GM21423 (cell line): ENCODE measurements around the gene RHEX.

Experiments used
- ATAC-seq: cut with Tn5 transposase; IDR thresholded peaks from one replicate; pipeline ENCODE4 v1.9.1; 2021; ENCODE audit warnings: mild to moderate bottlenecking, moderate library complexity; ENCODE audit not compliant: unreplicated experiment

Gene RHEX

DNA sequence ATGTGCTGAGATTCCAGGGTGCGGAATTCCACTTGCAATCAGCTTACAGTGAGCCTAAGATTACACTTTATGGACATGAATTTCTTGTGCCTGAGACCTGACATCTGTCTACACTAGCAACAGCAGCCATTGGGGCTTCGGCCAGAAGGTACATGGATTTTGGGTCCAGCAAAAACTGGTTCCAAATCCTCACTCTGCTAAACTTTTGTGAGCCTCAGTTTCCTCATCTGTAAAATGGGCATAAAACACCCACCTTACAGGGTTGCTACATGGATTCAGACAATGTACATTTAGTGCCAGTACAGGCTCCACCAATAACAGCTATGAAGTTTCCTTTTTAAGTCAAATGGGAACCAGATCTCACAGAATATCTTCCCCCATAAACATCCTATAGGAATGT lies 30.8 kb downstream of the RHEX start:
- no peak for ATAC-seq

DNA sequence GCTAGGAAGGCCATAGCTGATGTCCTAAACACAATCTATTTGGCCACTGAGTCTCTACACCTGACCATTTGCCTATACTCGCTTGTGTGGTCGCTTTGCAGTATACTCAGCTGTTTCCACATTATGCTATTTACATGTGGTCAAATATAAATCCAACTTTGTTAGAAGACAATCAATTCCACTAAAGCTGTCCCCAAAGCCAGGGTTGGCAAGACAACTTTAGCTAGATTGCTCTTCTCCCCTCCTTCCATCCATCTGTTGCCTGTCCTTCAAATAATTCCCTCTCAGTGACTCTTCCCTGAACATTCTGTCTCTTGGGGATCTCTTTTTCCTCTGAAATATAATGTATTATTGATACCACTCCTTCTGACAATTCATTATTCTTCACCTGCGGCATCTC lies 34.1 kb downstream of the RHEX start:
- ATAC-seq, result no peak

DNA sequence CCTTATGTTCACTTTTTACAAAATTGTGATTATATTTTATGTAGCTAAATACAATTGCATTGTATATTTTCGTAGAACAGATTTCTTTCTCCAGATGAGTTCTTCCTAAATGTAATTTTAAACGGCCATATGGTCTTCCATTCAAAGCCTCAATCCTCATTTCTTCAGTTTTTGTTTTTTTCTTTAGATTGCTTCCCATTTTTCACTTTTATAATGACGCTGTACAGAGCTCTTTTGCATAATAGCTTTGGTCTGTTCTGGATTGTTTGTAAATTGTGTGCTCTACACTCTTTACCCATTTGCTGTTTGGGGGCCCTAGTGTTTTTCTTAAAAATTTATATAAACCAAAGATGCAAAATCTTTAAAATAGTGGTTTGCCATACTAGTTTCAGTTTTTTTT lies 36.4 kb downstream of the RHEX start:
- ATAC-seq, result no peak

DNA sequence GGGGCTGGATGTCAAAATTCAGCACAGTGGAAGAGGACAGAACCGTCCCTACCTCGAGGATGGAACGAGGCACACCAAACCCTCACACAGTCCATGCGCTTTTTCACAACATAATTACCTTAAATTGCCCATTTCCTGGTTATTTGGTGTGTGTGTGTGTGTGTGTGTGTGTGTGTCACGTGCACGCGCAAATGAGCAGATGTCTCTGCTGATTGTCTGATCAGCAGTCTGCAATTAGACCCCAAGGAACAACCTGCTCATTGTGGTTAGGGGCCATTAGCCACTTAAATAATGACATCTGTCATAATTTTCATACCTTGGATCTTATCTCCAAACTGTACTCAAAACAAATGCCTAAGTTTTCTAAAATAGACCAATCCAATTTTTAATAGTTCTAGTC lies 41.1 kb downstream of the RHEX start:
- ATAC-seq, result no peak

DNA sequence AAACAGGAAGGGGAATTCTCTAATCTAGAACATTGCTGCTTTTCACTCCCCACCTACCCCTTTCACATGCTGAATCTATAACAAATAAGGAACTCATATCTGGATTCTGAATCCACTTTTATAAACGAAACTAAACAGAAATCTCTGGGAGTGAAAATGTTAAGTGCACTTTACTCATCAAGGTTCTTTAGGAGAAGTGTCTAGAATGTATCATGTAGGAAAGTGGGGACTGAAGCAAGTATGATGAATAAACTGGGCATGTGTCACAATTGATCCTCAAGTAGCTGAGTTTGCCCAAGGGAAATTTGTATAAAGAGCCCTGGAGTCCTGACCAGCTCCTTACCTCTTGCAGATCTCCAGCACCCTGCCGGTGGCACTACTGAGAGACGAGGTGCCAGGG lies 44.4 kb downstream of the RHEX start:
- no peak for ATAC-seq

DNA sequence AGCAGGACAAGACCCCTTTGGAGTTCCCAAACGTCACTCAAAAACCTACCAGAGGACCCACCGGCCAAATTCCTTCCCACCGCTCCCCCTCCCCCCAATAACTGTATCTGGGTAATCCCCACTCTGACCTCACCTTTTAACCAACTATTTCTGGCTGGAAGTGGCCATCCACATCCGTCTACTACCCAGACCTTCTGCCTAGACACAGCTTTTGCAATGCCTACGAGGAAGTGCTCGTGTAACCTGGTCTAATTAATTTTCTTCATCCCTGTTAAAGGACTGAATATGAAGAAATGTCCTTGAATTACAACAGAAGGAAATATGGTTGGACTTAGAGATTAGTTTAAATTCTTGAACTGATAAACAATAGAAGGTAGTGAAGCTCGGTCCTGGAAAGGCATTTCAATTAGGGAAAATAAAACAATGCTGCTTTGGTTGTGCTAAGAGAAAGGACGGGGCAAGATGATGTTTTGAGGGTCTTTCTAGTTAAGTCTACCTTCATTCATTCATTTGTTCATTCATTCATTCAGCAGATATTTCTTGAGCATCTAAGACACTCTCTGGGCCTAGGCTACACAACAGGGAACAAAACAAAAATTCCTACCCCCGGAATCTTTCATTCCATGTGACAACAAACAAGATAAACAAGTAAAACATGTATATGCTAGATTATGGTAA lies 45.4 kb downstream of the RHEX start:
- ATAC-seq, result no peak

DNA sequence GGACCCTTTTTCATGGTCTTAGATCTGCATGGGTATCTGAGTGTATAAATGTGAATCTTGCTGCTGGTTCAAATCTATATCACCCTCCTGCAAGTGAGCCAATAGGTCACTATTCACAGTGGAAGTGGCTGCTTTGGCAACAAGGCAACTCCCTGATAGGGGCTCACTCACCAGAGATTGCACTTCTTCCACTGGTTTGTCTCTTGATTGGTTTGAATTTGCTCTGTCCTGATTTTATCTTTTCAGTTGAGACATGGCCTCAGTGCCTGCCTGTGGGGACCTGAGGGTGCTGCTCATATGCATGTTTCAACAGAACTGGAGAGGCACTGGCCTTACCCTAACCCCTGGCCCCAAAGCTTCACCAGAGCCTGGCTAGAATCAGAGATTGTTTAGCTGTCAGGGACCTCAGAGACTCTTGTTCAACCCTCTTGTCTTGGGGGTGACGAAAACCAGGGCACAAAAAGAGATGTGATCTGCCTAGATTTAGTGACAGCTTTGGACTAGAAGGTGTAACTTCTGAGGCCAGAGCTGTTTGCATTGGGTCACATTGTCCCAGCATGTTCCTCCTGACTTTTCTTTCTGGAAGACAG lies 47.3 kb downstream of the RHEX start:
- ATAC-seq, result no peak

DNA sequence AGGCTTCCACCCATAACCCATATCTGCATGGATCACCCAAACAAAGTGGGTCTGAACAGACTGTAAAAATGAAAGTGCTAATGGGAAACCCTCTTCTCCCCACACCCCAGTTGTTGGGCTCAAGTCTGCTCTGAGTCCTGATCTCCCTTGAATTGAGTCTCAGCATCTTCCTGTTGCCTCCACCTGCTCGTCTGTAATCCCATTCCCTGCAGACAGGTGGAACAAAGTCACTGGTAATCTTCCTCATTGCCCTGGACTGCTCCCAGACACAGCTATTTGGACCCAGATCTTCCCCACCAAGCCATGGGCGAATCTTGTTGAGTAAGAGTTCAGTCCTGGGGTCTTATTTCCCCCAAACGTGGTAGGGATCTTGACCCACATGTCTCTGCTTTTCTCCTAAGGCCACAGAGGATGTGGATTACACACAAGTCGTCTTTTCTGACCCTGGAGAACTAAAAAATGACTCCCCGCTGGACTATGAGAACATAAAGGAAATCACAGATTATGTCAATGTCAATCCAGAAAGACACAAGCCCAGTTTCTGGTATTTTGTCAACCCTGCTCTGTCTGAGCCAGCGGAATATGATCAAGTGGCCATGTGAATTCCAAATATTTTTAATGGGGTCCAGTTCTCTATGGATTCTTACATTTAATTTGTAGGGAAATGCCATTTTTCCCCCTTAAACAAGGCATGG lies 48.5 kb downstream of the RHEX start:
- ATAC-seq, result no peak

DNA sequence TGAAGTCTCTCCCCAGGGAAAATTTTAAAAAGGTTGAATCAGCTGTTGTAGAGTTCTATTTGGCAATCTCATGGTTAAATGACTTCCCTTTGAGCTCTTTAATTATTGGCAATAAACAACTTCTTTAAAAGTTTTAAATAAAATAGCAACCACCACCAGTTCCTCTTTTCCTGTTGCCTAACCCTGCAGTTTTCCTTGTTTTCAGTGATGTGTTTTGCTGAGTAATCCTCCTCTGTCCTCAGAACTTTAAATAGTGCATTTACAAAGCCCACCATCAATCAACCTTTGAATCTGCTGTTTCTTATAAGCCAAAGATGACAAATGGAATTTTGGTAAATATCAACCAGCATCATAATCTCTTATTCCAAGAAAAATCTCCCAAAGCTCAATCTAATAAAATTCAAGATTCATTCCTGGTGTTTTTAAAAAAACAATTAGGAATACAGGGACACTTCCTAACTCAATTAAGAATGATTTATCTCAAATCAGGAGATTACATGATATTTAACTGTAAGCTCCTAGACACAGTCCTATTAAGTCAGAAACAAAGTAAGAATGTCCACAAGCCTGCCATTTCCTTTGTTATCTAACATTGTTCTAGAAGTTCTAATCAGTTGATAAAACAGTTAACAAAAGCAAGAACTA lies 49.4 kb downstream of the RHEX start:
- no peak for ATAC-seq

DNA sequence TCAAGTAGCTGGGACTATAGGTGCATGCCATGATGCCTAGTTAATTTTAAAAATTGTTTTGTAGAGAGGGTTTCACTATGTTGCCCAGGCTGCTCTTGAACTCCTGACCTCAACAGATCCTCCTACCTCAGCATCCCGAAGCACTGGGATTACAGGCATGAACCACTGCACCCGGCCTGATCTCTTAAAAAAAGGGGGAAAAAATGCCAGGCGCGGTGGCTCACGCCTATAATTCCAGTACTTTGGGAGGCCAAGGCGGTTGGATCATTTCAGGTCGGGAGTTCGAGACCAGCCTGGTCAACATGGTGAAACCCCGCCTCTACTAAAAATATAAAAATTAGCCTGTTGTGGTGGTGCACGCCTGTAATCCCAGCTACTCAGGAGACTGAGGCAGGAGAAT lies 51.0 kb downstream of the RHEX start:
- no peak for ATAC-seq

DNA sequence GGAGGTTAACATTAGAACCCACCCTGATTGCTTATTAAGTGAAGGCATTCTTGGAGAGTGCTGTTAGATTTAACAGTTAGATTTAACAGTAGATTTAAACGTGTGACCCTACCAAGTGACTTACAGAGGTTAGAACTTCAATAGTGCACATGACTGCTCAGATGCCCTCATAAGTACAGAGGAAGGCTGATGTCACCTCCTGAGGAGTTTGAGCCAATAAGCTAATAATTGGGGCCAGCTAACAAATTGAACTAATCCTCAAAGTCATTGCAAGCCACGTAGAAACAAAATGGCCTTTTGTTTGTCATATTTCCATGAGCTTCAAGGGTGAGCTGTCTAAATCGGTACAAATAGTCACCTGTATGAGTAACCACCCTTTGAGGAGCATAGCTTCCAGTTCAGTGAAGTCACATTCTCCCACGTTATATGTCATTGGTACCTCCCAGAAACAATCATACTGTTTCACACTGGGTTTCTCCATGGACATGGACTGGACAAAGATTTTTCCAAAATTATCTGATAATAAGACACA lies 52.6 kb downstream of the RHEX start:
- ATAC-seq, result no peak

DNA sequence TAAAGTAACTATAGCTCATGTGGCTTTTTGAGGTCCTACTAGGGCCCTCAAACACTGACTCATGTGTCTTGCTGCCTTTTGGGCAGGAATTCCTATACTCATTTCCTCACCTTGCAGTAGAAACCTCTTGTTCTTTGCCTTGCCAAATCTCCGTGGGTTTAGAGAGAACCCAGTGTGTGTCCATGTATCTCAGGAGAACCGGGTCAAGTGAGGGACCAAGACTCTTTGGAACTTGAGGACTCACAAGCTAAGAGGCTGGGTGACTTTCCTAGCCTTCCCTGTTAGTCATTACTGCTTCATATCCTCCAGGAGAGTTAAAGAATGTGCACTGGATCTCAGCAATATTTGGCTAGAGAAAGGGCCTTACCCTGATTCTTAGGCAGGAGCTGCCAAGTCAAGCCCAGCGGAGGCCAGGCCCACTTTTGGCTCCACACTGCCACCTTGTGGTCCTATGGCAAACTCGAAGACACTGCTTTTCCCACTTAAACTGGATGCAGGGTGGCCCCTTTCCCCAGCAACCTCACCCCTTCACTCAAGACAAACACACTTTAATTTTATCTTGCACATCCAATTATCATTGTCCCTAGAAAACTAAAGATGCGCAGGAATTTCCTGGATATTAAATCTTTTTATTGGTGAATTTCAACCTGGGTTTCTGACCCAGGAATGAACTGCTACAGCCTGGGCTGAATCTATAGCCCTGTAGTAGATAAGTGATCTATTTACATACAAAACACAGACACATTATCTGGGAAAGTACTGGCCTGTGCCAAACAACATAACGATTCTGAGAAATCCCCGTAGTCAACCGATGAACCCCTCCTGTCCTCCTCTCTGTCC lies 53.6 kb downstream of the RHEX start:
- no peak for ATAC-seq

DNA sequence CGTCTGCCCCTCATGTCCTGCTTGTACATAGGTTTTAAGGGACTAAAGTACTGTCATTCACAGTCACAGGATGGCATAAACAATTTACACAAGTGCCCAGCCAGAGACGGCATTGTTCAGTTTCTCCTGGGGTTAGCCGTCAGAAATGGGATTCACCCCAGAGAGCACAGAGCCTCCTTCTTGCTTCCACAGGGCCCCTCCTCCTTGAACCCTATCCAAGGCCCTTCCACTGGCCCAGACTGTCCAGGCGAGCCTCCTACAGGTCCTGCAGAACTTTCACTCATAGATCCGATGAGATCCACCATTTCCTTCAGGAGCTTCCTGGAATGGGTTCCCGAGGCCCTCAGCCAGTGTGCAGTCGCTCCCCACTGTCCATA lies 54.2 kb downstream of the RHEX start:
- no peak for ATAC-seq

DNA sequence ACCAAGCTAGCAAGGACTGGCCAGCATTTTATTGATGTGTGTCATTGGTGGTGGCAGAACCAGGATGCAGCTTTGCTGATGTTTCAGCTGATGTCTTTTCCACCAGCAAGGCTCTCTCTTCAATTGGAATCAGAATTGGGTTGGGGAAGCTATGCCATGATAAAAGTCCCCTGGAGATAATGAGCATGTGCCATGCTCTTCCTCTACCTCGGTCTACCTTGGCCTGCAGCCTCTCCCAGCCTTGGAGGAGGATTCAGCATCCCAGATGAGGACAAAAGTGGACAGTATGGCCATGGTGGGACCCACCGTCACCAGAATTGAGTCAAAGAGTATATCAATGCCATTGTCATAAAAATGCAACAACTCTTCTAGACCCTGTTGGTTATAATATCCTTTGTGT lies 55.7 kb downstream of the RHEX start:
- no peak for ATAC-seq

DNA sequence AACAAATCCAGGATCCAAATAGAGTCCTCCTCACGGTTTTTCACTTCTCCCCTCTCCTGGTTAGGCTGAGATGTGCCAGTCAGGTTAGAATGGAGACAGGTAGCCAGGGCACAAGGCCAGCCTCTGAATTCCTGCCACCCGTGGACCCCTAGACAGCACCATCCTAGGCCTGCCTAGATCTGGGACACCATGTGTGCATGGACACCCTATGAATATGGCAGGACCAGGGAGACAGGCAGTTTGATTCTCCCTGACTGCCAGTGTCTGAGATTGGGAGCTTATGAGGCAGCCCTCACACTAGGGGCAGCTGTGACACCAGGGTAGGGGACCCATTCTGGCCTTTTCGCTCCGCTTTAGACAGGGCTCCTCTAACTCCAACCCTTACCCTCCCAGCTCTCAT lies 56.7 kb downstream of the RHEX start:
- no peak for ATAC-seq

DNA sequence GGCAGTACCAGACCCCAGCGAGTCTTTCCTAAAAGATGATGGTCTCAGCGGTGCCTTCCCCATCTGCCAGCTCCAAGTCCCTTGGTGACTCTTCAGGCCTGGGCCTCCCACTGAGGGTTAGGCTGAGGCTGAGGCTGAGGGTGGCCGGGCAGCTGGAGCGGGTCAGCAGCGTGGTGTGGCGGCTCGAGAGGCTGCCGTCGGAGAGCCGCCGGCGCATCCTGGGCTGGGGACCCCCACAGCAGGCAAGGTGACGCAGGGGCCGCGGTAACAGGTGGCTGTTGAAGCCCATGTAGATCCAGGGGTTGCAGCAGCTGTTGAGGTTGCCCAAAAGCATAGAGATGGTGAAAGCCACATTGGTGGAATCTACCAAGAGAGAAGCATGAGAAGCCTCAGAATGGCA lies 57.2 kb downstream of the RHEX start:
- no peak for ATAC-seq

DNA sequence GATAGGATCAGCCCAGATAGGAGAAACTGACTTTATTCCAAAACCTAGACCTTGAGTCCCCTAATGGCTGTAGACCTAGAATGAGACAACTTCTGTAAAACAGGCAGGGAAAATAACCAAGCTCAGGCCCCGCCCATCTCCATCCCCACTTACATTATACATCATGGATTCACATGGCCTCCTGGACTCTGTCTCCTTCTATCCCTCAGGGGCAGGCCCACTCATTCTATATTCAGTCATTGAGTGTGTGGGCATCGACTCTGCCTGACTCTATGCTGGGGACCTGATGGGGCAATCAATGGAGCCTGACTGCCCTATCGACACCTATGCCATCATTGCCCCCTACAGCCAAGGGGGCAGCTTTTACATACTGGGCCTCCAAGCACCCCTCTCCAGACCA lies 57.8 kb downstream of the RHEX start:
- no peak for ATAC-seq

DNA sequence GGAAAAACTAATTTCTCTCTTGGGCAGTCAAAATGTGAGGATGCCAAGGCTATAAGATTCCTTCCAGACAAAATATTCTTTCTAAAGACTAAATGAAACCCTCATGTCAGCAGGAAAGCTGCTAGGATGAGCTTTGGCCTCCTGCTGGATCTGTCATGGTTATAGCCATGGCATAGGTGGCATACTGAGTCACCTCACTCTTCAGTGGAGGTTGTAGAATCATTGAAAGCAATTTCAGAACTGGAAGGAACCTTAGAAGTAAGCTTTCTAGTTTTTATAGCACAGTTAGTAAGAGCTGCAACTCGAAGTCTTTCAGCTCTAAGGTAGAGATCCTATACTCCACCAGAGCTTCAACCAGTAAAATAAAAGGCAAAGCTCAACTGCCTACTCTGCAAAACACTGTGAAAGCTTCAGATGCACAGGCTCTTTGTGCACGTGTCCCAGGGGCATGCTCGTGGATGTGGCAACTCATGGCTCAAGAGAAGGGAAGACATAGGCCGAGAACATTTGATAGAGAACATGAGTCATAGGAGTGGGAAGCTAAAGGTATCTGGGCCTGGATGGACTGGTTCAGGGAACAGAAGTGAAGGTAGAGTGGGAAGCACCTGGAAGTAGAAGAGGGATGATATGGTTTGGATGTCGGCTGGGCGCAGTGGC lies 58.4 kb downstream of the RHEX start:
- no peak for ATAC-seq

DNA sequence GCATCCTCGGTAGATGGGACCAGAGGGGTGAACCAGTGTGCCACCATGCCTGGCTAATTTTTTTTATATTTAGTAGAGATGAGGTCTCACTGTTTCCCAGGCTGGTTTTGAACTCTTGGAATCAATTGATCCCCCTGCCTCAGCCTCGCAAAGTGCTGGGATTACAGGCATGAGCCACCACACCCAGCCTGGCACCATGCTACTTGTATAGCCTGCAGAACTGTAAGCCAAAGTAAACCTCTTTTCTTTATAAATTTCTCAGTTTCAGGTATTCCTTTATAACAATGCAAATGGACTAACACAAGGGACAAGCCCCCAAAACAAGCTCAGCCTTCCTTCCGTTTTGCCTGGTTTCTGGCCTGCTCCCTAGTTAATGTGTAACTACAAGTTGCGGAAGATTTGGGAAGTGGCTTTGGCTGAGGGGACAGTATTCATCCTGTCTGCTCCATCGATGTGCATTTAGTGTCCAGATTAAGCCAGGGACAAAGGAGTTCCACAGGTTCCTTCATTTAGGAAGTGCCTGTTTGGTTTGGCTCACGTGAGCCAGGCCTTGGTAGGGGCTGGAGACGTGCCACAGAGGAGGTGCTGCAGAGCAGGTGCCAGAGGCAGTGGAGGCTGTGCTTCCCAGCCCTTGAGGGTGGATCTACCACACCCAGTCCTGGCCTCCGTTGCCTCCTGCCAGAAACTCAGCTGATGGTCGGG lies 59.8 kb downstream of the RHEX start:
- ATAC-seq, result no peak
